HG02588 (cell line): ENCODE results near the gene DCLK1.

Source experiments
- ATAC-seq: cut with Tn5 transposase; IDR thresholded peaks from one replicate; pipeline ENCODE4 v1.9.1; 2021; ENCODE audit warnings: mild to moderate bottlenecking, moderate library complexity; ENCODE audit not compliant: unreplicated experiment

Gene DCLK1

DNA sequence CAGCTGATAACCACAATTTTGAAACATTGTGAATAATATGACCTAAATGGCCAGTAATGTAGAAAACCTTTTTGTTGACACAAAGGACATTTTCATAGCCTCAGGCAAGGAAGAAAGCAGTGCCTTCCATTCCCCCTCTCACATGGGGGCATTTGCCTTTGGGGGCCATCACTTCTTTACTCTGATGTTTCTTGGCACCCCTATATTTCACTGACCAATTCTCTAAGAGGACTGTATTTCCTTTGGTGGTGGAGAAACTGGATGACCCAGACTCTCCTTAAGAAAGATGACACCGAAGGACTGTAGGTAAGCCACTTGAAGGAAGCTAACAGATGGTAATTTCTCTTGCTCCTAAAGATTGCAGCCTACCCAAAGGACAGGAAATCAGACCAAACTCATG, 254.6 kb downstream of the DCLK1 start:
- no peak for ATAC-seq

DNA sequence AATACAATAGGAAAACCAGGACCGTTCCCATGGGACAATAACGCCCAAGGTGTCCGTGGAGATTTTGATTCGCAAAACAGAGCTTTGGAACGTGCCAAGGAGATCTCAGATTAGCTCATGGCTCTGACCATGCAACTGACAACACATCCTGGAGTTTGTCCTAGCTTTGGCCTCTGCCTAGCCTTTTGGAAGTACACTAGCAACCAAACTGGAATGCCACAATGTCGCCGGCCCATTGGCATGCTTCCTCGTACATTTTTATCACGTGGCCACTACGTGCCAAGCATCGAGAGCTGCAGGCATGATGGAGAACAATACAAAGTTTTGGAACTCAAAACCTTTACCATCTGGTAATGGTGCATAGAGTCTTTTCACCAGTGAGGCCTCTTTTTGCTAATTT, 256.5 kb downstream of the DCLK1 start:
- ATAC-seq = no peak

DNA sequence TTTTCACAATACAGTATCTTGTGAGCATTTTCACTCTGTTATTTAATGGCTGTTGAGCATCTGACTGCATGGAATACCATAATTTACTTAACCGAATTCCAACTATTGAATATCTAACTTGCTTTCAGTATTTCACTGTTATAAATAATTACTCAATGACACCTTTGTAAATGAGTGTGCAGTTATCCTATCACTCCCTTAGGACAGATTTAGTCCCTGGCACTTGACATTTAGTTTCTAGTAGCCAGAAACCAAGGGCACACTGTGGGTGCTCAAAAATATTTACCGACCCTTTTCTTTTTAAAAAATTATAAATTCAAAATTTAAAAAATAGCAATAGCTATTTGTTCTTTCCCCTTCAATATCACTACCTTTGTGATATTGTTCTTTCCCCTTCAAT, 258.8 kb downstream of the DCLK1 start:
- ATAC-seq = no peak

DNA sequence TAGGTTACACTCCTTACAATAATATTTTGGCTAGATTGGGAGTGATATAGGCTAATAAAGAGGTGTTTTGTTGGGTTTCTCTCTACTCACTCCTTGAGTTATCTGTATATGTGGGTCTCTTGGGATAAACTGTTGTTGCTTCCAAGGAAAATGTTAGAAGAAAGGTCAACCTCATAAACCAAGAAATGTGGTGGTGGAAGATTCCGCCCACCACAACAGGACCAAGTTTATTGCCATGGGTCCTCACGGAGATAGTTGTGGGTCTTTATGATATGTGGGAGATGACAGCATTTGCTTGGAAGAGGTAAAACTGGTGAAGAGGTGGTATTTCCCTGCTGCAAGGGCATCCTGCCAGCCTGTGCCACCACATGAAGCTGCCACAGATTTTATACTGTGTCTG, 259.6 kb downstream of the DCLK1 start:
- no peak for ATAC-seq

GRCh38 chr13:35866801-35867200, 264.4 kb downstream of the DCLK1 start:
- no peak for ATAC-seq

GRCh38 chr13:35865341-35866240, 265.6 kb downstream of the DCLK1 start:
- ATAC-seq = no peak

- no peak for ATAC-seq
Measured at GRCh38 chr13:35860661-35861060, 270.5 kb downstream of the DCLK1 start.

DNA sequence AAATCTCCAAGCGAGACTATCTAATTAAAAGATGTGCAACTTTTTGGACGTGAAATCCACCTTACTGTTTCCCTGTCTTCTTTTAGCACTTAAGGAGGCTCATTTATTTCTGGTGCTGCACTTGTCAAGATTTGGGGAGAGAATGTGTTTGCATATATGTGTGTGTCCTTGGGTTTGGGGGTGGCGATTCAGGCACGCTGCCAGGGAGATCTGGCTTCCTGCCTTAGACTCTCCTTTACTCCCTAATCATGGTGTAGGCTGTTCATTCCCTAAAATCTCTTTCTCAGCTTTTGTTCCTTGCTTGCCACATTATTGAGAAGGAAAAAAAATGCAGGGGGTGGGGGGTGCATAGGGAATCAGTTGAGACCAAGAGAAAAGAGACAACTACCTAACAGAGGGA, 271.2 kb downstream of the DCLK1 start:
- no peak for ATAC-seq

- ATAC-seq = no peak
Measured at GRCh38 chr13:35858665-35859064, 272.5 kb downstream of the DCLK1 start.

DNA sequence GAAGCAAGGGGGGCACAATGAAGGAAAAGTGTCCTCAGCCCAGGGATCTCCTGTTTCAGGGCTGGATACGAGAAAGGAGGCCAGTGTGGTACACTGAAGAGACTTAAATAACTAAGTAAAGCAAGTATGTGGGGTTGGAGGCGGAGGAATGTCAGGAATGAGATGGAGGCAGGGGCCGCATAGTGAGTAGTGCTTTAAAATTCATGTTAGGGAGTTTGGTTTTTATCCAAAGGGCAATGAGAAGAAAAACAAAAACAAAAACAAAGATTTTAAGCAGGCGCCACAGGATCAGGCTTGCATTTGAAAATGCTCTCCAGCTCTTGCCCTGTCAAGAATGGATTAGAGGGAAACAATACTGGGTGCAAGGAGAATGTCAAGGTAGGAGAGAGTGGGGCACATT, 273.4 kb downstream of the DCLK1 start:
- no peak for ATAC-seq

GRCh38 chr13:35856721-35857364, 274.3 kb downstream of the DCLK1 start:
- ATAC-seq = no peak

DNA sequence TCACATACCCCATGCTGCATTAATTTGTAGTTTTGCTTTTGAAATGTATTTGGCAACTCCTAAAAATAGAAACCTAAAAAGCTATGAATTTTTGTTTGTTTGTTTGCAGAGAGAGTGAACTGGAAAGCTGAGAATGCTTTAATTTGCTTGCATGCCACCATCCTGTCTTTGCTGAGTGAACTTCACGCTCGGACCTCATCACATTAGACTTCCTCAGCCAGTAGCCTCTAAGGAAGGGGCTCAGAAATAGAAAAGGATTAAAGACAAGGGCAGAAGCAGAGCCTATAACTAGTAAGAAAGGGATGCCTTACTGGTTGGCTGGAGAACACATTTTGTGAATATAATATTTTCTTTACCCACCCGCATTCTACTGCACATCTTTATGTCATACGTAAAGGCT, 275.1 kb downstream of the DCLK1 start:
- ATAC-seq = no peak

DNA sequence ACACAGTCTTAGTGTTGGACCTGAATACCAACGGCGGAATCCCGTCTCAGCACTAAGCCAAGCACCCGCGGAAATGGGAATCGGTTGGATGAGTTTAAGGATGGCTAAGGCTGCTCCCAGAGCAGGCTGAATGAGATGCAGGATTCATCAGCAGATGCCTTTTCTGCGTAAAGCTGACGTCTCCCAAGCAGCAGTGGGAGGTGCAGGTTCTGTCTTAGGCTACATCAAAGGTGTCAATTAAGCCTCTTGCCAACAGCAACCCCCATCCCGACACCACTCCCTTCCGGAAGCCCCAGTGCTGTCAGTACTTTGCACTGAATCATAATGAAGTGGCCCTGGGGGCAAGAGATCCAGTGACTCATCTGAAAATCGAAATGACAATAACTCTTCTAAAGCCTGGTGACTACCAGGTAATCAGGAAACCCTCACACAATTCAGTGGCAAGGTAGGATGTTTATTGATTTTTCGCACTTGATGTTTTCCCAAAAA, 275.6 kb downstream of the DCLK1 start:
- no peak for ATAC-seq

- no peak for ATAC-seq
Measured at GRCh38 chr13:35854286-35854685, 276.9 kb downstream of the DCLK1 start.

GRCh38 chr13:35851881-35852280, 279.3 kb downstream of the DCLK1 start:
- ATAC-seq = no peak

DNA sequence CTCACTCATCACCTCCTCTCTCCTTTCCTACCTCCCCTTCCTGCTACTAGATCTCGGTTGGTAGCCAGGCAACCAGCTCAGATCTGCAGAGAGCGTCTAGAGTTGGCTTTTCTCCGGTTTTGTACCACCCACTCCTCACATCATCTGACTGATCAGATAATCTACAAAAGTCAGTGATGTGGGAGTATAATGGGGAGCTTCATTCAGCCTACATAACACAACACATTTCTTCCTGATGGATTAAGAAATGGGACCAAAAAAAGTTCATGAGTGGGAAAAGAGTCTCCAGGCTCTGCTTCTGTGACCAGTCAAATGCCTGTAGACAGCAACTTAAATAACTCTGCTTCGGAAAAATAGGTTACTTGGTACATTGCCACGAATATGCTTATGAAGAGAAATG, 279.8 kb downstream of the DCLK1 start:
- no peak for ATAC-seq

DNA sequence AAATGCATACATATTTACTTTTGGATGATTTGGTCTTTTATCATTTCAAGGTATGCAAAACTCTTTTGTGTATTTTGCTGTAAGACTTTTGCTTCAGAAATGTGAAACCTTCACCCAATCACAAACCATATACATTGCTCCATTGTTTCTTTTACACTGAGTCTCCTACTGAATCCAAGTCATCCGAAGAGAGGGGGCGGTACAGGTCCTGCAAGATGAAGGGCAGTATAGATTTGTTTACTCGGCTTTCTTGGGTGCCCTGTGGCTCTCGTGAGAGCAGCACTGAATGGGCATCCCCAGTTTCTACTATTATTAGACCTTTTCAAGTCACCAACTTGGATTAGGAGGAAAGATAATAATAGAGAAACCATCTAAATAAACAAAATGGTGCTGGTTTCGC, 280.6 kb downstream of the DCLK1 start:
- no peak for ATAC-seq

DNA sequence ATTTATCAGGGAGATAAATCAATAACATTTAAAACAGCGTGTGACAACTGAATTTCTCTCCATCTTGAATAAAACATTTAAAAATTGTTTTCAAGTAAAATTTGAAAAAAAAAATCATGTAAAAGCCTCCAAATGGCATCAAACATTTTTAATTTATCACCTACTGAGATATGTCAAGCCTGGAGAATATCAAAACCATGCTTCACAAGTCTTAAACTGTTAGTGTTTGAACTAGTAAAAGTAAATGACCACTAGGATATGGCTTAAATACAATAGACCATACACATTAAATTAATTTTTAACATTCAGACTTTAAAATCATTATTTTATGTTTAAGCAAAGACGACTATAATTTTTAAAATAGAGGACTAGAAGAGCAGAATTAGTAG, 281.9 kb downstream of the DCLK1 start:
- no peak for ATAC-seq

GRCh38 chr13:35848336-35849255, 282.6 kb downstream of the DCLK1 start:
- no peak for ATAC-seq

- ATAC-seq = no peak
Measured at GRCh38 chr13:35843272-35843671, 287.9 kb downstream of the DCLK1 start.

DNA sequence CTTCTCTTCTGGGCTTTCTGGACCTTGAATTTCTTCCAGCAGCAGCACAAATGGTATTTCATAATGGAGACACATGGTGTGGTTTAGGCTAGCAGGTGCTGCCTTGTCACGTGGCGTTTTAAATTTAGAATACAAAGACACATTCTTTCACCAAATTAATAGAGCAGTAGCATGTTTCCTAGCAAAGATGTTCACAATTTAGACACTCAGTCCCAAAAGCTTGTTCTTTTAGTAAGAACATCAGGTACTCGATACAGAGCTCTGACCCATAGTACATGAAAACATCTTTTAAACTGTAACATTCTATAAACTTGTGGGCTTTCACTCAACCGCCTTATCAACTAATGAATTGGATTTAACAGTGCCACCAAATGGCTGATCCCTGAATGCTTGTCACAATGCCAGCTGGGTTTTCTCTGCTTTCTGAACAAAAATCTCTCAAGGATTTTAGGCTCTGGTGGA, 290.1 kb downstream of the DCLK1 start:
- no peak for ATAC-seq
